HG02840 (cell line): ENCODE measurements around the gene RABEP1.

Experiments
- ATAC-seq: cut with Tn5 transposase; IDR thresholded peaks from one replicate; pipeline ENCODE4 v1.9.1; 2021; ENCODE audit warnings: mild to moderate bottlenecking, moderate library complexity, moderate number of reproducible peaks; ENCODE audit not compliant: unreplicated experiment, low FRiP score

The RABEP1 gene

GRCh38 chr17:5355421-5356129 lies 73.5 kb downstream of the RABEP1 start:
- ATAC-seq, result no peak

DNA sequence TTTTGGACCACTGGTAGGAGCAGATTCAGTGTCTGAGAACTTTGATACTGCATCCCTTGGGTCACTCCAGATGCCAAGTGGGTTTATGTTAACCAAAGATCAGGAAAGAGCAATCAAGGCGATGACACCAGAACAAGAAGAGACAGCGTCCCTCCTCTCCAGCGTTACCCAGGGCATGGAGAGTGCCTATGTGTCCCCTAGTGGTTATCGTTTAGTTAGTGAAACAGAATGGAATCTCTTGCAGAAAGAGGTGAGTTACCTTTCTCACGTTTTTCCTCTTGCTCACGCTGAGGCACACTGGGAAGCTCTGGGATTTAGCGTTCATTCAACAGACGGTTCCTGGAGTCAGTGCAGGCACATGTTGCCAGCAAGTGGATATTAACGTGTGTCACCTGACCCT lies 79.3 kb downstream of the RABEP1 start:
- no peak for ATAC-seq

DNA sequence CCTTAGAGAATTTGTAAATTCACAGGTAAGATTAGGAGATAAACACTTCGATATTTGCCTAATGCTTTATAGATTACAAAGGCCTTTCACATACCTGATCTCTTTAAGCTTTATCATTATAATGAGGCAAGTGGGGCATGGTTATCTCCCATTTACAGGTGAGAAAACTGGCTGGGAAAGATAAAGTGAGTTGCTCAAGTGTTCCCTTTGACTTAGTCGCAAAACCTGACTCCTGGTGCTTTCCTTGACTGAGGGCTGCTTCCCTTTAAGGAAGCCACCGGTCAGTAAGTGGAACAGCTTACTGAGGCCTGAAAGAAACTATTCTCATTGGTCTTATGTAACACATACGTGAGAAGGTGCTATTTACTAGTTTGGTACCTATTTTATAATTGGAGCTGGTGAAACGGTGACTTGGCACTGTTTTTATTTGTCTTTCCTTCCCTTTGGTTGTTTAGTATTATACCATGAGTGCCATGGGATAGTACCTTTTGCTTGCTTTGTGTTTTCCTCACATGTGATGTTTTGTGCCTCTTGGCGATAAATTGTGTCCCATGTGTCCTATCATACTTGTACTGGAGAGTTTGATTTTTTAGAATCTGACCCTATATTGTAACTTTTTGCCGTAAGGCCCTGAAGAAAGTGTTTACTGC lies 80.2 kb downstream of the RABEP1 start:
- ATAC-seq, result no peak

DNA sequence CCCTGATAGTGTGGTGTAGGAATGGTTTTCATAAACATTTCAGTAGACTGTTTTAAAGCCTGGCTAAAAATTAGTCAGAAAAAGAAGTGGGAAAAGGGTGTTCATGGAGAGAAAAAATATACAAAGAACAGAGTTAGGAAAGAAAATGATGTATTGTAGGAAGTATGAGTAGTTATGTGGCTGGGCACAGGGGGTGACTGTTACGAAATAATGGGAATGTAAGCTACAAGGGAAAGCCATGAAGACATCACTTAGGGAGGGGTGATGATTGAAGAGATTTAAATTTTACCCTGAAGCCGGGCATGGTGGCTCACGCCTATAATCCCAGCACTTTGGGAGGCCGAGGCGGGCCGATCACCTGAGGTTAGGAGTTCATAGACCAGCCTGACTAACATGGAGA lies 82.1 kb downstream of the RABEP1 start:
- no peak for ATAC-seq

DNA sequence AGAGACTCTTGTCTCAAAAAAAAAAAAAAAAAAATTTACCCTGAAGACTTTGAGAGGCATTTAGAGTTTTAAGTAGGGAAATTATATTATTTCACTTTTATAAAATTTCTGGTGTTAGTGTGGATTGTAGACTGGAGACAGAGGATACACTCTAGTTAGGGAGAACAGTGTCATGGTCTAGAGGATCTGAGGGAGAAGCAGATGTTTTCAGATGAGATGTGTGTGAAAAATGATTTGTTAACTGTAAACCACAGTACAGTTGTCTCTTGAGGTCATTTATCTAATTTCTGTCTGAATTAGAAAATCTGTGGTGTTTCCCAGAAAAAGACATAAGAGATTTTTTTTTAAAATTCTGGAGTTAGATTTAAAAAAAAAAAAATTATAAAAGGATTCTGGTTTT lies 82.6 kb downstream of the RABEP1 start:
- ATAC-seq, result no peak

DNA sequence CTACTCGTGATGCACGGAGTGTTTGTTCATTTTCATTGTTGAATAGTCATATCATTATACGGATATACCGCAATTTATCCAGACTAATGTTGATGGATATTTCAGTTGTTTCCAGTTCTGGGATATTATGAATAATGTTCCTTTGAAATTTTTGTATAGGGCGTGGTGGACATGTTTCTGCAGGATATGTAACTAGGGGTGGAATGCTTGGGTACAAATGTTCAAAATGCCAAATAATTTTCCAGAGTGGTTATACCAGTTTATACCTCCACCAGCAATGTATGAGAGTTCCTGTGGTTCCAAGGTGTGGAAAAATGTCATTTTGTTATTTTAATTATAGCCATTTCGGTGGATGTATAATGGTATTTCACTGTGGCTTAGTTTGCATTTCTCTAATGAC lies 83.7 kb downstream of the RABEP1 start:
- no peak for ATAC-seq

DNA sequence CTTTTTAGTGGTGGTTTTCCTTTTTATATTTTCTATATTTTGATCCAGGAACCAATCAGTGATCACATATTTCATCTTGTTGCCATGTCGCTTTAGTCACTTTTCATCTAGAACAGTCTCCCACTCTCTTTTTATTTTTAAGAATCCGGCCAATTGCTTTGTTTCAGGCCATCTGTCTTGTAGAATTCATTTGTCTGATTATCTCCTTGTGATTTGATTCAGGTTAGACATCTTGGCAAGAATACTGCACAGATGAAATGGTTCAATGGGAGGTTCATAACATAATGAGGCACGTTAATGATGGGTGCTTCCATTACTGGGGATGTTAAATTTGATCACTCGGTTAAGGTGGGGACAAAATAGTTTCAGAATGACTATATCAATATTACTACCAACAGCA lies 88.3 kb downstream of the RABEP1 start:
- ATAC-seq, result no peak

GRCh38 chr17:5373112-5373511 lies 91.0 kb downstream of the RABEP1 start:
- no peak for ATAC-seq

- ATAC-seq, result no peak
These were observed 96.6 kb downstream of the RABEP1 start for GRCh38 chr17:5378566-5379207.

- ATAC-seq, result no peak
These were observed 97.4 kb downstream of the RABEP1 start for GRCh38 chr17:5379351-5380107.

DNA sequence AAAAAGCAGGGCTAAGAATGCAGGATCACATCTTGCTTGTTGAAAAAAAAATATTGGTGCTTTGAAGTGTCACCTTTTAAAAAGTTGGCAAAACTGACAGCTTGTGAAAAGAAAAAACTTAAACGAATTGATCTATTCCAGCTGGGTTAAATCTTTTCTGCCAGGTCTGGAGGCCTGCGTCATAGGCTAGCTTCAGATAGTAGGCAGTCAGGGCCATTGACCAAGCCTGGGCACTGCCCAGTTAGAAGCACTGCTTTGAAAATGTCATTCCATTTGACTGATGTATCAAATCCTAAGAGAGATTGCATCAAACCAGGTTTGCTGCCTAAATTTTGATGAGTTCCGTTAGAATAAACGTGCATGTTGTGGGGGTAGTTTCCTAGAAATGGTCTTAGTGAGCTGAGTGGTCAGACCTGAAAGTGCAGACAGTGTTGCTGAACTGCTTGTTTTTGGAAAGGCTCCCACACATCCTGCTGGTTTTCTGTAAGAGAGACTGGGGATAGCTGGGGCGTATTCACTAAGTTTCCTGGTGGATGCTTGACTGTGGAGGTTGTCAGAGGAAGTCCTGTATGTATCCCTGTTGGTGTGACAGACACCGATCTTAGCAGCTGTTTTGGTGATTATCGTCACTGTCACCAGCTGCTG lies 98.5 kb downstream of the RABEP1 start:
- ATAC-seq, result no peak

DNA sequence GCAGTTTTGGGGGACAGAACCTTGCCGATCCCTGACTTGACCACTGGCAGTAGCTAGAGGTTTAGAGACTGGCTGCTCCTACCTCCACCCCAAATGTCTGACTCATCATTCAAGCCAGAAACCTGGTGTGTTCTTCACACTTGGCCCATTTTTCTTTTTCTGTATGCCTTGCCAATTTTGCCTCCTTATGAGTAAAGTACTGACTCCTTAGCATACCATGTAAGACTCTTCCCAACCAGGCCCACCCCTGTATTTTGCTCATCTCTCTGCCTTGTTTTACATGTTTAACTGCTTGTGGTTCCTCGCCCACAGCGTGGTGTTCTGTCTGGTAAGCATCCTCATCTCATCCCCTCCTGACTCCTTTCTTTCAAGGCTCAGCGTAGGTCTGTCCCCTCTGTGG lies 99.5 kb downstream of the RABEP1 start:
- ATAC-seq, result no peak

DNA sequence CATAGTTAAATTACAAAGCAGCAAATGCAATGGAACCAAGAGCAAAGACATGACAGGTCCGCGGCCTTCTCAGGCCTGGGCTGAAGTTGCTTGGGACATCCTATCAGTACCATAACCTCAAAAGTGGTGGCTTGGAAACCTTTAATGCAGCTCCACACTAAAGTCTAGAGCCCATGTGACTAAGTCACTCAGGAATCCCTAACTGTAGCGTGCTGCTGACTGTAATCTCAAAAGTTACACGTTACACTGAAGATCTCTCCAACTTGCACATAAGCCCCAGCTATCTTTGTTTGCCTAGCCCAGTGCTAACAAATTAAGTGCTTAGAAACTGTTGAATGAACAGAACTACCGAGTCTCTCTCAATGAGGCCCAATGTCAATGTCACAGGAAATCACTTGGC lies 109.6 kb downstream of the RABEP1 start:
- no peak for ATAC-seq

- no peak for ATAC-seq
These were observed 114.5 kb downstream of the RABEP1 start for GRCh38 chr17:5396612-5397011.

DNA sequence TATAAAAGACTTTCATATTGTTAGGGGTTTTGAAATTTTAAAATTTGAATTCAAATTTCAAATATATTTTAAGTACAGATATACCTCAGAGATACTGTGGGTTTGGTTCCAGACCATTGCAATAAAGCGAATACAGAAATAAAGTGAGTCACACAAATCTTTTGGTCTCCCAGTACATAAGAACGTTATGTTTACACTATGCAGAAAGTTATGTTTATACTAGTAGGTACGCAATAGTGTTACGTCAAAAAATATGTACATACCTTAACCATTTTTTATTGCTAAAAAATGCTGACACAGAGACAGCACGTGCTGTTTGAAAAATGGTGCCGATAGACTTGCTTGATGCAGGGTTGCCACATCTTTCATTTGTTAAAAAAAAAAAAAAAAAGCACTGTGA lies 117.7 kb downstream of the RABEP1 start:
- ATAC-seq, result no peak

DNA sequence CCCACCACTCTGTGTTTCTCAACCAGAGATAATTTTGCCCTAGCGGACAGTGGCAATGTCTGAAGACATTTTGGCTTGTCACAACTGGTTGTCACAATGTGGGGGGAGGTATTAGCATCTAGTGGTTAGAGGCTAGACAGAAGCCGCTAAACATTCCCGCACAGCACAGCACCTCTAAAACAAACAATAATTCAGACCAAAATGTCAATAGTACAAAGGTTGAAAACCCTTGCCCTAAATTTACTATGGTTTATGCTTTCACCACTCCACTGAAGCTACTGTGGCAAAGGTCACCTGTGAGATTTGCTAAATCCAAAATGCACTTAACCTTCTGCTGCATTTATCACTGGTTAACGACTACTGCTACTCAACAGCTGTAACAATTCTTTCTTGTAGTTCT lies 123.3 kb downstream of the RABEP1 start:
- ATAC-seq, result no peak

- no peak for ATAC-seq
These were observed 126.1 kb downstream of the RABEP1 start for GRCh38 chr17:5408186-5408585.

- ATAC-seq, result no peak
These were observed 128.6 kb downstream of the RABEP1 start for GRCh38 chr17:5410594-5411272.

GRCh38 chr17:5413682-5414081 lies 131.6 kb downstream of the RABEP1 start:
- no peak for ATAC-seq

DNA sequence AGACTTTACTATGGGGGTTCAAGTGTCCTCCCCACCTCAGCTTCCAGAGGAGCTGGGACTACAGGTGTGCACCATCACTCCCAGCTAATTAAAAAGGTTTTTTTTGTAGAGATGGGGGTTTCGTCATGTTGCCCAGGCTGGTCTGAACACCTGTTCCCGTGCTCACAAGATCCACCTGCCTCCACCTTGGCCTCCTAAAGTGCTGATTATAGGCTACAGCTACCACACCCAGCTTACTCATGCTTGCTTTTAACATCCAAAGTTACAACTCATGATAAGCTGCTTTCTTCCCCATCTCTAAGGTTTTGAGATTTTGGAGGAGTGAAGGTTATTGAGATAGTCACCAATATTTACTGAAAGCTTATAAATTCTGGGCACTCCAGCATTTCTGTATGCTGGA lies 134.8 kb downstream of the RABEP1 start:
- no peak for ATAC-seq
